ENCODE data around the gene PCSK2. TPM values are rescaled to one million over a fixed set of nuclear protein-coding genes. Genes with fewer than 3 reads are reported as not detected.

PCSK2 gene
- total and polyA plus RNA-seq, 2 donors (not counting 3 experiments of a cell fraction or from before 2014, with no cell fraction given): not detected

- FAIRE-seq (no peak), DNase-seq (ENCODE audit: low read depth, low spot score) (no peak)
- TF ChIP-seq GATA2 (IDR thresholded peaks at IDR 0.05; ENCODE audit: insufficient read depth, insufficient read length, low read depth, low read length) (no peak), POLR2AphosphoS5 (IDR thresholded peaks at IDR 0.05; ENCODE audit: insufficient read depth, low read depth, low read length) (no peak)
- H3K4me3 ChIP-seq (replicated peaks in 1 of 3; ENCODE audit: insufficient read depth in 1 of 3, low read depth in 1 of 3, low read length in 3 of 3): no peak overlapping the region
- H3K4me2 ChIP-seq (ENCODE audit: insufficient read depth, low read length): no peak overlapping the region
- H3K79me2 ChIP-seq (ENCODE audit: control insufficient read depth, insufficient read depth, low read length): no peaks in the 10 kb centered on the region
- intact Hi-C loops (cut with micrococcal nuclease) (no loop called here), dilution Hi-C loops (cut with MboI; ENCODE audit: extremely low pct_ligation_motif_present, low sequenced_read_pairs) (no loop called here)
- H3K27ac ChIP-seq (ENCODE audit: insufficient read depth, low read depth, low read length): no peak overlapping the region
- peaks cover 21% of the 10 kb centered on the region for H3K4me1 ChIP-seq (ENCODE audit: control insufficient read depth, extremely low read depth, insufficient read depth, low read length)
- POLR2A ChIA-PET: no interaction called here
- H2AFZ ChIP-seq (ENCODE audit: low read depth, low read length): no peak overlapping the region
- H3K9me1 ChIP-seq (replicated peaks; ENCODE audit: control insufficient read depth, extremely low read depth, insufficient read depth, low read length): no peaks in the 10 kb centered on the region
- no peaks in the 10 kb centered on the region for H4K20me1 ChIP-seq (replicated peaks; ENCODE audit: control insufficient read depth, extremely low read depth, insufficient read depth, low read length)
- BruUV-seq (replicated peaks): no TSS peak
- no peaks in the 10 kb centered on the region for H3K36me3 ChIP-seq (ENCODE audit: control insufficient read depth in 2 of 2, extremely low read depth in 1 of 2, insufficient read depth in 2 of 2, low read length in 2 of 2)
- no peaks in the 10 kb centered on the region for H3K9me3 ChIP-seq (replicated peaks; ENCODE audit: control insufficient read depth, insufficient read depth, low read length)
- CTCF ChIA-PET: interaction anchor here (0.9 to 1.6 kb wide), 3 partner anchors 8 to 13 kb away, joined by 3 to 4 read pairs (median 4); partner anchors contain the start of gene BFSP1
- no peak overlapping the region for H3K9ac ChIP-seq (replicated peaks; ENCODE audit: extremely low read depth, insufficient read depth, low read length)
- H3K27me3 ChIP-seq (ENCODE audit: control insufficient read depth in 2 of 2, insufficient read depth in 2 of 2, low read length in 2 of 2): no peaks in the 10 kb centered on the region
Observed at GRCh38 chr20:17523326-17523725, 296.5 kb downstream of the PCSK2 start.

DNA sequence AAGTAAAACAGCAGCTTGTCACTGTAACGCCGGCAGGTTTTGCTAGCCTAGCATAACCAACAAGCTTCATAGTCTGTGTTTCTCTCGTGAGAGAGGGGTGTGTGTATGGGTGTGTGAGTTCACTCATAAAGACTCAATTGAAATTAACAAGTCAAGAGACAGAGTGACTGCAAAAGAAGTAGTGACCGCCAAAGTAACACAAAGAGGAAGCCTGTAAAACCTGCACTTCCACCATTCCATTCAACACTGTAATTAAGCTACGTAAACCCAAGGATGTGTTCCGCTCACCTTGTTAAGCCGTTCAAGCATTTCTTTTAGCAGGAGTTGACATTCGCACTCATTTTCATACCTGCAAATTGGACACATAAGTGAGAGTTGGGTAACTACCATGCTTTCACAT, 297.7 kb downstream of the PCSK2 start:
- TF ChIP-seq GATA2 (IDR thresholded peaks at IDR 0.05; ENCODE audit: insufficient read depth, insufficient read length, low read depth, low read length): no peak
- no peak overlapping the region for H3K27ac ChIP-seq (ENCODE audit: insufficient read depth, low read depth, low read length)
- dilution Hi-C loops (cut with MboI; ENCODE audit: extremely low pct_ligation_motif_present, low sequenced_read_pairs): no loop called here
- no peaks in the 10 kb centered on the region for H3K36me3 ChIP-seq (ENCODE audit: control insufficient read depth in 2 of 2, extremely low read depth in 1 of 2, insufficient read depth in 2 of 2, low read length in 2 of 2)
- H3K9me3 ChIP-seq (replicated peaks; ENCODE audit: control insufficient read depth, insufficient read depth, low read length): no peaks in the 10 kb centered on the region
- no peak overlapping the region for H3K9ac ChIP-seq (replicated peaks; ENCODE audit: extremely low read depth, insufficient read depth, low read length)
- H3K79me2 ChIP-seq (ENCODE audit: control insufficient read depth, insufficient read depth, low read length): no peaks in the 10 kb centered on the region
- intact Hi-C loops (cut with micrococcal nuclease): no loop called here
- no peak overlapping the region for H3K4me3 ChIP-seq (replicated peaks in 1 of 3; ENCODE audit: insufficient read depth in 1 of 3, low read depth in 1 of 3, low read length in 3 of 3)
- H3K4me2 ChIP-seq (ENCODE audit: insufficient read depth, low read length): no peak overlapping the region
- no peaks in the 10 kb centered on the region for H3K9me1 ChIP-seq (replicated peaks; ENCODE audit: control insufficient read depth, extremely low read depth, insufficient read depth, low read length)
- DNase-seq (ENCODE audit: low read depth, low spot score) (no peak), FAIRE-seq (no peak)
- H3K27me3 ChIP-seq (ENCODE audit: control insufficient read depth in 2 of 2, insufficient read depth in 2 of 2, low read length in 2 of 2): no peaks in the 10 kb centered on the region
- BruUV-seq (replicated peaks): no TSS peak
- no peak overlapping the region for H2AFZ ChIP-seq (ENCODE audit: low read depth, low read length)
- POLR2A ChIA-PET: no interaction called here
- H4K20me1 ChIP-seq (replicated peaks; ENCODE audit: control insufficient read depth, extremely low read depth, insufficient read depth, low read length): no peaks in the 10 kb centered on the region
- CTCF ChIA-PET: interaction anchor here (0.5 to 1.2 kb wide), 3 partner anchors 19 to 374 kb away, joined by 3 to 4 read pairs (median 3); no protein-coding TSS in a partner anchor
- peaks cover 19% of the 10 kb centered on the region for H3K4me1 ChIP-seq (ENCODE audit: control insufficient read depth, extremely low read depth, insufficient read depth, low read length)

Data from endothelial cell of umbilical vein (primary cell).